Measurements from ENCODE around the gene MTCH1.

The MTCH1 gene, protein sequence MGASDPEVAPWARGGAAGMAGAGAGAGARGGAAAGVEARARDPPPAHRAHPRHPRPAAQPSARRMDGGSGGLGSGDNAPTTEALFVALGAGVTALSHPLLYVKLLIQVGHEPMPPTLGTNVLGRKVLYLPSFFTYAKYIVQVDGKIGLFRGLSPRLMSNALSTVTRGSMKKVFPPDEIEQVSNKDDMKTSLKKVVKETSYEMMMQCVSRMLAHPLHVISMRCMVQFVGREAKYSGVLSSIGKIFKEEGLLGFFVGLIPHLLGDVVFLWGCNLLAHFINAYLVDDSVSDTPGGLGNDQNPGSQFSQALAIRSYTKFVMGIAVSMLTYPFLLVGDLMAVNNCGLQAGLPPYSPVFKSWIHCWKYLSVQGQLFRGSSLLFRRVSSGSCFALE

DNA sequence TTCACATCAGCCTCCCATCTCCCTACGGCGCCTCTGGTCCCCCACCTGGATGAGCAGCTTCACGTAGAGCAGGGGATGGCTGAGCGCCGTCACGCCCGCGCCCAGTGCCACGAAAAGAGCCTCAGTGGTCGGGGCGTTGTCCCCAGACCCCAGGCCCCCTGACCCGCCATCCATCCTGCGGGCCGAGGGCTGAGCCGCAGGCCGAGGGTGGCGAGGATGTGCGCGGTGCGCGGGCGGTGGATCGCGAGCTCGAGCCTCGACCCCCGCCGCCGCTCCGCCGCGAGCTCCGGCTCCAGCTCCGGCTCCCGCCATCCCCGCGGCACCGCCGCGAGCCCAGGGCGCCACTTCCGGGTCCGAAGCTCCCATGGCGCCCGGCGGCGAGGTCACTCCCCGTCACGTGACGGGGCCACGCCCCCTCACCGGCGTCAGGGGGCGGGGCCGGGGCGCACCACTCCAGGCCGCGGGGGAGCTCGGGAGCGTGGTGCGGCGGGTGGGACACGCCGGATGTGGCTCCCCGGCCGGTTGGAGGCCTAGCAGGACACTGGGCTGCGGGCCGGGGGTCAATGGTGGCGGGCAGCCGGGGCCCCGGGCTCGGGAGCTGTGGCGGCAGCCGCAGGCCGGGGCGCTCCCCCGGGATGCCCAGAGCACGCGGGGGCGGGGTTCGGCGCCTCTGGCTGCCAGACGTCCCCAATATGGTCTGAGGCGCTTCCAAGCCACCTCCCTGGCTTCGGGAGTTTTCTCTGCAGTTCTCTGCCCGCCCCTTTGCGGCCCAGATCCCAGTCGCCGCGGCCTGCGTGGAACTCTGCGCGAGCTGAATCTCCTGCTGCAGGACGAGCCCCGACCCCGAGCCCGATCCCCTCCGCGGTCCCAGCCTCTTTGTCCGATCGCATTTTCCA lies at the start of gene MTCH1:
MTCH1 (minus strand) TSS at position 389 of the 896 bp plus-strand sequence; CDS start at position 366, 23 bp downstream.
- DNase-seq (ENCODE audit: low read depth in 2 of 2), result peak; percentile 77 to 79

DNA sequence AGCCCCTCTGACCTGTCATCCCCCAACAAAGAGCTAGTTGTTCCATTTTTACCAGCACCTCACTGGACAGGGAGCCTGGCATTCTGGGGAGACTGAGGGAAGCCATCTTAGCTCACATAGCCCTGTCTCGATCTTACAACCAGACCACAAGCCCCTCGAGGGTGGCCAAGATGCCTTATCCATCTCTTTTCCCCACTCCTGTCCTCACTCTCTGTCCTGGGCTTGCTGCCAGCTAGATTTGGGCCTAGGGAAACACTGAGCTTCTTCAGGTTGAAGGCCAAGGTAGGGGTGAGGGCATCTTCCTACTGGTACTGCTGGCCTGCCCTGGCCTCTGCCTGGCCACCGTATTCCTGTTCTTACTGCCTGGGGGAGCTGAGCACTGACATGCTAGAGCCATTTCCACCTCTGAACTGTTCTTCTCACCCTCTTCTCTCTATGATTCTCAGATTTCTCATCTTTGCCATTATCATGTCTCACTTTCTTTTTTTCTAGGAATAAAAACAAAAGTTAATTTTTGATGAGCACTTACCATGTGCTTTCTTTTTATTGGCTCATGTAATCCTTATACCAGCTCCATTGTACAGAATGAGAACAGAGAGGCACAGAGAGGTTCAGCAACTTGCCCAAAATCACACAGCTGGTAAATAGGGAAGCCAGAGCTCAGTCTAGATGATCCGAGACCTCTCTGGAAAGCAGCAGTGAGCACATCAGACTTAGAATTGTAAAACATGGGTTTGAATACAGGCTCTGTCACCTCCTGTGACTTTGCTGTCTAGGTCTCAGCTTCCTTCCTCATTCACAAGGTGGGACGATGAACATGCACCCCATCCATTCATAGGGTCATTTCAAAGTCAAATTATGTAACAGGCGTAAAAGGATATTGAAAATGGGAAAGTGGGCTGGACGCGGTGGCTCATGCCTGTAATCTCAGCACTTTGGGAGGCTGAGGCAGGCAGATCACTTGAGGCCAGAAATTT lies 48.1 kb upstream of the MTCH1 start:
- DNase-seq (ENCODE audit: low read depth in 2 of 2), result no peak

DNA sequence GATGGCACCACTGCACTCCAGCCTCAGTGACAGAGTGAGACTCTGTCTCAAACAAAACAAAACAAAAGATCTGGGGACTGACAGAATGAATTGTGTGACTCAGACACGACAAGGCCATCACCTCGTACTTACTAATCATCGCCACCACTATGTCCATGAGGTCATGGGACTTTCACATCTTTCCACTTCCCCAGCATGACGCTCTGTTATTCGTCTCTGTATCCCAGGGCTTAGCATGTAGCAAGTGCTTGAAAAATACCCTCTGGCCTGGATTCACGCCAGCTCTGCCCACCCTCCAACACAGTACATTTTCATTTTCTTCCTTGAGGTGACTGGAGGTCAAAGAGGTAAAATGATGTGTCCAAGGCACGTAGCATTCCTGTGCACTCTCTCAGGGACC lies 47.3 kb upstream of the MTCH1 start:
- peak in 1 of 2 donors; percentile 40 for DNase-seq (ENCODE audit: low read depth in 2 of 2)

DNA sequence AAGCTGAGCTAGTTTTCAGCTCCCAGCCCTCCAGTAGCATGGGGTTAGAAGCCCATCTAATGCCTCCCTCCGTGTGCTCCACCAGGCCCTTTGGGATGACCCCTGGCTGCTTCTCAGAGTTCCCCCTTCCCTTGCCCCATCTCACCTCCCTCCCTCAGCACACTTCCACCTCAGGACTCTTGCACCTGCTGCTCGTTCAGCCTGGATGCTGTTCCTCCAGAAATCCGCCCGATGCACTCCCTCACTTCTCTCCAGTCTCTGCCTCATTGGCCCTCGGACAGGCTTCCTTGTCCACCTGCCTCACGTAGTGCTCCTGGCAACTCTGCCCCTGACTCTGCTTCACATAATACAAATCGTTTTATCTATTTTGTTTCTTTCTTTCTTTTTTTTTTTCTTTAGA lies 46.2 kb upstream of the MTCH1 start:
- DNase-seq (ENCODE audit: low read depth in 2 of 2), result no peak

DNA sequence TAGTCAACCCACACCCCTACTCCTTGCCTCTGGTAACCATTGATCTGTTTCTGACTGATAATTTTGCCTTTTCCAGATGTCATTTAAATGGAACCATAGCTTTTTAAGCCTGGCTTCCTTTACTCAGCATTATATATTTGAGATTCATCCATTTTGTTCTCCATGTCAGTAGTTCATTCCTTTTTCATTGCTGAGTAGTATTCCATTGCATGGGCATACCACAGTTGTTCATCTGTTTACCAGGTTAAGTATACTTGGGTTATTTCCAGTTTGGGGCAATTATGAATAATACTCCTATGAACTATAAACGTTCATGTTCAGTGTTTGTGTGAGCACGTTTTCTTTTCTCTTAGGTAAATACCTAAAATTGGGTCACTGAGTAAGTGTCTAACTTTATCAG lies 44.6 kb upstream of the MTCH1 start:
- DNase-seq (ENCODE audit: low read depth in 2 of 2), result no peak

DNA sequence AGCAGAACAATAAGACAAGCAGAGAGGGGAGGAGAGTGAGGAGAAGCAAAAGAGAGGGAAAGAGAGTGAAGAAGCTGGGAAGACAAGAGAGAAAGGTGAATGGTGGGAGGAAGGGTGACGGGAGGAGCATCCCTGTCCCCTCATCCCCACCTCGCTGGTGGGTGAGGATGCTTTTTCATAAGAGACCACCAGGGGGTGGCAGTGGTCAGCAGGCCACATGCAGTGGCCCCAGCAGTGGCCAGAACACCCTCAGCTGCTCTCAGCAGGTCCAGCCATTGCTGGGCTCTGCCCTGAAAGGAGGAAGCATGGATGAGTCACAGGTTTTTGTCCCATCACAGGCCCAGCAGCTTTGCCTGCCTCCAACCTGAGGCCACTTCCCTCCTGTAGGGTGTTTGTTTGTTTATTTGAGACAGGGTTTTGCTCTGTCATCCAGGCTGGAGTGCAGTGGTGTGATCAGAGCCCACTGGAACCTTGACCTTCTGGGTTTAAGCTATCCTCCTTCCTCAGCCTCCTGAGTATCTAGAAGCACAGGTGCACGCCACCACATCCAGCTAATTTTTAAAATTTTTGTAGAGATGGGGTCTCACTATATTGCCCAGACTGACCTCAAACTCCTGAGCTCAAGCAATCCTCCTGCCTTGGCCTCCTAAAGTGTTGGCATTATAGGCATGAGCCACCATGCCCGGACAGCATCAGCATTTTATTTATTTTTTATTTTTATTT lies 43.4 kb upstream of the MTCH1 start:
- no peak for DNase-seq (ENCODE audit: low read depth in 2 of 2)

DNA sequence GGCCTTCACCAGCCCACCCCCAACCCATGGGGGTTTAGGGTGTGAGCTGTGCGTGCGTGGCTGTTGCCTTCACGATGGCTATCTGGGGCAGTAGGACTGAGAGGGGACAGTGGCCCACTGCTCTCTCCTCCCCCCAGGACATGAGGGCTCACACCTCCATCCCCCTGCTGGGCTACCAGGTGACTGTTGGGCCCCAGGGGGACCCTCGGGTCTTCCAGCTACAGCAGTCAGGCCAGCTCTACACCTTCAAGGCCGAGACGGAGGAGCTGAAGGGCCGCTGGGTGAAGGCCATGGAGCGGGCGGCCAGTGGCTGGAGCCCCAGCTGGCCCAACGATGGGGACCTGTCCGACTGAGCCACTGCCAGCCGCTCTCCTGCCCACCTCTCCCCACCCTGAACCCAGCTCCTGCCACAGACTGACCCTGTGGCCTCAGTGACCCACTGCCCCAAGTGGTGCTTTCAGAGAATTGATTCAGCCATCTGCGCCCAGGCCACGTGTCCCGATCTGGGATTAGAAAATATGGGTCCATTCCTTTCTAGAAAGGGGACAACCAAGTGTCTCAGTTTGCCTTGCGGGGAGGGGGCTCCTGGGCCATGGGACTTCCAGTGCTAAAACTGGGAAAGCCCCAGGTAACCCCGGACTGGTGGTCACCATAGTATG lies 41.9 kb upstream of the MTCH1 start:
- DNase-seq (ENCODE audit: low read depth in 2 of 2), result no peak

DNA sequence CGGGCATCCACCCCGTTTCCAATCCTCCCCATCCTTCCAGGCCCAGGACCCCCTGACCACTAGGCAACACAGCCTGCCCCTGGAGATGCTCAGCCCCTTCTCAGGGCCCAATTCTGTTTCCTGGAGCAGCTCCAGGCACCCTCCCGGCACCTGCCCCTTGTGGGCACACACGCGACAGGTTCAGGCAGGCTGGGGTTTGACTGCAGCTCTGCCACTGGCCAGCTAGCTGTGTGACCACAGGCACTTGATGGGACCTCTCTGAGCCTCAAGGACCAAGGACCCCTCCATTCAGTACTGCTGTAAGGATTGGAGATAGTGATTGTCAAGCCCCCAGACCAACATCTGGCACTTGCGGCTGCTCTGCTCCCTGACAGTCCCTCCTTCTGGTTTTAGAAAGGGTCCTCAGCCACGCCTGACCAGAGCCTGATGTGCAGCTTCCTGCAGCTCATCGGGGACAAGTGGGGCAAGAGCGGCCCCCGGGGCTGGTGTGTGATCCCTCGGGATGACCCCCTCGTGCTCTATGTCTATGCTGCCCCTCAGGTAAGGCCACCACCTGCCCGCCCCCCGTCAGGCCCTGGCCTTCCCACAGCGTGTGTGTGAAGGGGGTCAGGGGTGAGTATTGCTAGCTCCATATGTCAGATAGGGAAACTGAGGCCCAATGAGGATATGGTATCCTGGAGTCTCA lies 41.2 kb upstream of the MTCH1 start:
- DNase-seq (ENCODE audit: low read depth in 2 of 2), result no peak

DNA sequence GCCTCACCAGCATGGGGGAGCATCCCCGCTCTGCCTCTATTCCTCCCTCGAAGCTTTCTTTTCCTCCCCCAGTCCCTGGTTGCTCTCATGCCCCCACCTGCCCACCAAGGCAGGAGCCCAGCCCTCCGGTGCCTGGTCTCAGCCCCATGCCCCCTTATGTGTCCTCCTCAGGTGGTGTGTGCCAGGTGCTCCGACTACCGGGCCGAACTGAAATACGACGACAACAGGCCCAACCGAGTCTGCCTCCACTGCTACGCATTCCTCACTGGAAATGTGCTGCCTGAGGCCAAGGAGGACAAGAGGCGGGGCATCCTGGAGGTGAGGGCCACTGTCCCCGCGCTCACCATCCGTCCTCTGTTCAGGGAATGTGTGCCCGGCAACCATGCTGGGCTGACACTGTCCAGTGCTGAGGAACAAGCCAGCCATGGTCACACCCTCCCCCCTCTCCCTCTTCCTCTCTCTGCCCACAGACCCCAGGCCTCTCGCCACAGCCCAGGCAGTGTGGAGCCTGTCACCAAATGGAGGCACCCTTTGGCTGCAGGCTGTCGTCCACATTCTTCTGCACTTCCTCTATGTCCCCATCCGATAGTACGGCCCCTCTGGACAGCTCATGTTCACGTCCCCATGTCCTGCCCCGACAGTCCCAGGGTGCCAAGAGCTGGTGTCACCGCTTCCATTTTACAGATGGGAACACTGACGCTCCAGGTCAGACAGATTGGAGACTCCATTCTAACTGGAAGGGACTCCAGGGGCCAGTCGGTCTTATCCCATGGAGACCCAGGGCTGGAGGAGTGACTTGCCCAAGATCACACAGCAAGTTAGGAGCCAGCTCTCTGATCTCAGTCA lies 39.8 kb upstream of the MTCH1 start:
- DNase-seq (ENCODE audit: low read depth in 2 of 2), result no peak

DNA sequence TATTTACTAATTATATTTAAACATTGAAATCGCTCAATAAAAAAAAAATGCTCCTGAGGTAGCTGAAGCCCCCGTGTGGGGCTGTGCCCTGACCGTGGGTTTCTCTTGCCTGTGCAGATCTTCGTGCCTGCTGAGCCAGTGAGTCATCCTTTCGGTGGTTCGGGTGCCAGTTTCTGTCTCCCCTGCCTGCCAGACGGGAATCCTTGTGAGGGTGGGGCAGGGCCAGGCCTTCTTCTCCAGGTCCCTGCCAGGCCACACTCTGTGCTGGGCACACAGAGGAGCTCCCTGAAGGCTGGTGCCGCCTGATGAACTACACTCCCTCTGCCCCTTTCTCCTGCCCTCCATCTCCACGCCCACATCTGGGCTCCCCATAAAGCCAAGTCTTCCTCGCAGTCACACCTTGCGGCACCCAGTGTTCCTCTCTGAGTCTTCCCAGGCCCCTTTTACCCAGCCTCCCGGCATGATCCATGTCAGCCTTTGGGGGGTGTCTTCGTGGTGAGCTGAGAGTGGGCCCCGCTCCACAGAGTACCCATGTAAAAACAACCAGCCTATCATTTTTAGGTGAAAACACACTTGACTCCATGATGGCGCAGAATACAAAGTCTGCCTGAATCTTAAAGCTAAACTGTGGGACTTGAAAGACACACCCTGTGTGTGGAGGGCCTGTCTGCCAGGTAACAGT lies 38.8 kb upstream of the MTCH1 start:
- peak; percentile 23 to 31 for DNase-seq (ENCODE audit: low read depth in 2 of 2)

DNA sequence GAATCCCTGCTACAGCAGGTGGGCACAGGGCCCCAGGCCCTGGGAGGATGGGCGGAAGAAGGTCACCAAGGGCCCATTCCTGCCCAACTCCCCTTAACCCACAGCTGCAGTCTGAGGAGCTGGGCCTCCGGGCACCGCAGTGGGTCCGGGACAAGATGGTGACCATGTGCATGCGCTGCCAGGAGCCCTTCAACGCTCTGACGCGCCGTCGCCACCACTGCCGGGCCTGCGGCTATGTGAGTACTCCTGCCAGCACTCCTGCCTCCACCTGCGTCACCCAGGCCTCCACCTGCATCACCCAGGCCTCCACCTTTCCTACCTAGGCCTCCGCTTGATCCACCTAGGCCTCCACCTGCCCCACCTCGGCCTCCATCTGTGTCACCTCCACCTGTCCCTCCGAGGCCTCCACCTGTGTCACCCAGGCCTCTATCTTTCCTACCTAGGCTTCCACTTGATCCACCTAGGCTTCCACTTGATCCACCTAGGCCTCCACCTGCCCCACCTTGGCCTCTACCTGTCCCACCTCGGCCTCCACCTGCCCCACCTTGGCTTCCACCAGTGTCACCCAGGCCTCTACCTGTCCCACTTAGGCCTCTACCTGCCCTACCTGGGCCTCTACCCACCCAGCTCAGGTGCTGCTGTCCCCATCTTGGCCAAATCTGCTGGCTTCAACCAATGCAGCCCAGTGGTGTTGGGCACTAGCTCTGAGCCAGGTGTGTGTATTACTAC lies 36.3 kb upstream of the MTCH1 start:
- DNase-seq (ENCODE audit: low read depth in 2 of 2), result no peak

DNA sequence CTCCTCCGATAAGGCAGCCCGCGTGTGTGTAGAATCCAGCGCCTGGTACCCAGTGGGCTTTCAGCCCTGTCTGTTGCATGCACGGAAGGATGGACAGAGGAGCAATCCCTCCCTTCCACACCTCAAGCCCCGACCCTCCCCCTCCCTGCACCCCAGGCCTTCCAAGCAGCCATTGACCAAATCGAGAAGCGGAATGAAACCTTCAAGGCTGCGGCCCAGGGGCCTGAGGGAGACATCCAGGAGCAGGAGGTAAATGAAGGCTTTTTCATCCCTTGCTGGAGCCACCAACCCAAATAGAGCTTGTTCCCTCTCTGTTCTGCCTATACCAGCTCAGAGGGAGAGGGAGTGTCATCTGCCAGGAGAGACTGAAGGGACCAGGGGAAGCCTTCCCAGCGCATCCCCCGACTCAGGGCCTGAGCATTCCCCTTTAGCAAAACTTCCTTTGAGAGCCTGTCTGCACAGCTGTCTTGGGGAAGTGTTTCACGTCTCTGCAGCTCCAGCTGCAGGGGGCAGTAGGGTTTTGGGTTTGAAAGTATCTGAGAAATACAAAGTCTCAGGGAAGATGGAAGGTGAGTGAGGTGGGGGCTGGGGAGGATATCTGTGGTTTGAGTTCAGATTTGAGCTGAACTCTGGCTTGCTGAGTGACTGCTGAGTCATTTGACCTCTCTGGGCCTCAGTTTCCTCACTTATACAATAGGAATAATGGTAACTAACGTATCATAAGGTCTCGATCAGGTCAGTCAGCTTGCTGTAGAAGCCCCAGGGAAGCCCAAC lies 35.5 kb upstream of the MTCH1 start:
- peak; percentile 54 to 55 for DNase-seq (ENCODE audit: low read depth in 2 of 2)

DNA sequence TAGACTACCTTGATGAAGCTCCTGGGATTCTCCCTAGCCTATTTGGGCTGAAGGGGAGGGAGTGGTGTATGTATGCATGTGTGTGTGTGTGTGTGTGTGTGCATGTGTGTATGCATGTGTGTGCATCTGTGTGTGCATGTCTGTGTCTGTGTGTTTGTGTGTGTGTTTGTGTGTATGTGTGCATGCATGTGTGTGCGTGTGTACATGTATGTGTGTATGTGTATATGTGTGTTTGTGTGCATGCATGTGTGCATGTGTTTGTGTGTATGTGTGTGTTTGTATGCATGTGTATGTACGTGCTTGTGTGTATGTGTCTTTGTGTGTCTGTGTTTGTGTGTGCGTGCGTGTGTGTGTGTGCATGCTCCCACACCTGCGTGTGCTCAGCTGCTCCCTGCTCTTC lies 34.8 kb upstream of the MTCH1 start:
- DNase-seq (ENCODE audit: low read depth in 2 of 2), result no peak

DNA sequence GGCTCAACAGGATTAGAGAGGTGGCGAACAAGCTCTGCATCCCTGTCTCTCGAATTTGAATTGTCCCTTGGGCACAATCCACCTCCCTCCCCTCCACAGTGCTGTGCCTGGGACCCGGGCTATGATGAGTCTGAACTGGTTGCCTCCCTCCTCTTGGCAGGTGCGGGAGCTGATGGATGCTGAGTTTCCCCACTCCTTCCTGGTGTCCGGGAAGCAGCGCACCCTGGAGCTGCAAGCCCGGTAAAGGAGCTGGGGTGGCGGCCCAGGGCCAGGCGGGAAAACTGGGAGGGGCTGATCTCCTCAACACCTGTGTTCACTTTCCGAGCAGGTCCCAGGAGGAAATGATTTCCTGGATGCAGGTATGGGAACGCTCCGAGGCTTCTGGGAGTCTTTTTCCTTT lies 34.4 kb upstream of the MTCH1 start:
- DNase-seq (ENCODE audit: low read depth in 2 of 2), result no peak

DNA sequence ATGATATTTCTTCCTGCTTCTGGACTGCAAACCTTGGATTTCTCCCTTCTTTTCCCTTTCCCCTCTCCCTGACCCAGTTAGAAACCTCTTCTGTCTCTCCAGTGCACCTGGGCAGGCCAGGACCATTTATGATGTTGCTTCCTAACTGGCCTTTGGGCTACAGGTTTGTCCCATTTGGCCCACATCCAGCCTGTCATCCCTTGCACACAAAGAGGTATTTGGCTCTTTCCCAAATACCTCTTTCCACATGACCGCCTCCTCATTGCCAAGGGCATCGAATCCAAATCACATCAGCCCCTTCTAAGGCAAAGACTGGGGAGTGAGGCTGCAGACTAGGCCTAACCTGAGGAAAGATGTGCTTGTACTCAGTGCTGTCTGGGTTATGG lies 33.1 kb upstream of the MTCH1 start:
- DNase-seq (ENCODE audit: low read depth in 2 of 2), result no peak

DNA sequence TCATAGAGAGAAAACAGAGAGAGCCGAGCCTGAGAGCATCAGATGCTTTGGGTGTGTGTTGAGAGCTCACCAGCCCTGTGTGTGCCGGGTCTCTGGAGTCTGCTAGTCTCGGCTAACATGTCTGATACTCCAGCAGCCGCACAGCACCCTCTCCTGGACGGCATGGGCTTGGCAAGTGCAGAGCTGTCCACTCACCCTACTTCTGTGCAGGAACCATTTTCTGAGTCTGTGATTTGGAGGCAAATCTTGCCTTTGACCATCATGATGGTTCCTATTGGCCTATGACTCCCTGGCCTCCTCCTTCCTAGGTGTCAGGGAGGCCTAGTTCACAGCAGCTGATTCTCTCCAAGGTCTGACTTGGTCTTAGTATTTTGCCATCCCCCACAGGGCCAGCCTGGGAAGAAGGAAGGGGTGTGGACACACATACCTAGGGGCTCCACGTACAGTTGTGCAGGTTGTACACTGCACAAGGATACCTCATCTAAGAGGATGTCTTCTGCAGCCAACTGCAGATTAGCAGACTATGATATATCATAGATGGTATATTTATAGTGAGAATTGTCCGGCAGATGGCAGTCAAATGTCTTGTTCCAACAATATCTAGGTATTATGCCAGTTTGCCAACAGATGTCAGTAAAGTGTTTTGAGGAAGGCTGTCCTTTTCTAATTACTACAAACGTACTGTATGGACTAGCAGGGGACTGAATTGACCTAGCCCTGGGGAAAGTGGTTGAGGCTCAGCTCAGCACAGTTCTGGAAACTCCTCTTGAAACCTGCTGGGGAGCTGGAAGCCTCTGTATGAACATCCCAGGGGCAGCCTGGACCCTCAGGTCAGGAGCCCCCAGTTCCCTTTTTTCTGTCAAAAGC lies 32.4 kb upstream of the MTCH1 start:
- peak; percentile 80 to 90 for DNase-seq (ENCODE audit: low read depth in 2 of 2)

All from activated CD4-positive, alpha-beta T cell treated with anti-CD3 and anti-CD28 coated beads for 24 hours (primary cell).